ENCODE measurements around the gene KIAA1671.

Gene KIAA1671

GRCh38 chr22:25114369-25115362 is 162.2 kb downstream of the KIAA1671 start:
- H3K4me3 ChIP-seq (replicated peaks; ENCODE audit: low read depth, low read length), result no peak overlapping the region
- TF ChIP-seq, protein P1, sequence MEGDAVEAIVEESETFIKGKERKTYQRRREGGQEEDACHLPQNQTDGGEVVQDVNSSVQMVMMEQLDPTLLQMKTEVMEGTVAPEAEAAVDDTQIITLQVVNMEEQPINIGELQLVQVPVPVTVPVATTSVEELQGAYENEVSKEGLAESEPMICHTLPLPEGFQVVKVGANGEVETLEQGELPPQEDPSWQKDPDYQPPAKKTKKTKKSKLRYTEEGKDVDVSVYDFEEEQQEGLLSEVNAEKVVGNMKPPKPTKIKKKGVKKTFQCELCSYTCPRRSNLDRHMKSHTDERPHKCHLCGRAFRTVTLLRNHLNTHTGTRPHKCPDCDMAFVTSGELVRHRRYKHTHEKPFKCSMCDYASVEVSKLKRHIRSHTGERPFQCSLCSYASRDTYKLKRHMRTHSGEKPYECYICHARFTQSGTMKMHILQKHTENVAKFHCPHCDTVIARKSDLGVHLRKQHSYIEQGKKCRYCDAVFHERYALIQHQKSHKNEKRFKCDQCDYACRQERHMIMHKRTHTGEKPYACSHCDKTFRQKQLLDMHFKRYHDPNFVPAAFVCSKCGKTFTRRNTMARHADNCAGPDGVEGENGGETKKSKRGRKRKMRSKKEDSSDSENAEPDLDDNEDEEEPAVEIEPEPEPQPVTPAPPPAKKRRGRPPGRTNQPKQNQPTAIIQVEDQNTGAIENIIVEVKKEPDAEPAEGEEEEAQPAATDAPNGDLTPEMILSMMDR (IDR thresholded peaks at IDR 0.05; ENCODE audit: low read length, missing control alignments), result no peak
- no peak for DNase-seq (ENCODE audit: low read depth)

- TF ChIP-seq, protein P1 (IDR thresholded peaks at IDR 0.05; ENCODE audit: low read length, missing control alignments), result no peak
- no peak for DNase-seq (ENCODE audit: low read depth)
- H3K4me3 ChIP-seq (replicated peaks; ENCODE audit: low read depth, low read length), result no peak overlapping the region
Observed at GRCh38 chr22:25119609-25120008, 167.1 kb downstream of the KIAA1671 start.

GRCh38 chr22:25120093-25120561 is 167.6 kb downstream of the KIAA1671 start:
- TF ChIP-seq, protein P1 (IDR thresholded peaks at IDR 0.05; ENCODE audit: low read length, missing control alignments), result no peak
- H3K4me3 ChIP-seq (replicated peaks; ENCODE audit: low read depth, low read length), result no peak overlapping the region
- DNase-seq (ENCODE audit: low read depth), result peak; percentile 19

GRCh38 chr22:25120761-25121212 is 168.3 kb downstream of the KIAA1671 start:
- no peak for DNase-seq (ENCODE audit: low read depth)
- no peak overlapping the region for H3K4me3 ChIP-seq (replicated peaks; ENCODE audit: low read depth, low read length)
- TF ChIP-seq, protein P1 (IDR thresholded peaks at IDR 0.05; ENCODE audit: low read length, missing control alignments), result no peak

DNA sequence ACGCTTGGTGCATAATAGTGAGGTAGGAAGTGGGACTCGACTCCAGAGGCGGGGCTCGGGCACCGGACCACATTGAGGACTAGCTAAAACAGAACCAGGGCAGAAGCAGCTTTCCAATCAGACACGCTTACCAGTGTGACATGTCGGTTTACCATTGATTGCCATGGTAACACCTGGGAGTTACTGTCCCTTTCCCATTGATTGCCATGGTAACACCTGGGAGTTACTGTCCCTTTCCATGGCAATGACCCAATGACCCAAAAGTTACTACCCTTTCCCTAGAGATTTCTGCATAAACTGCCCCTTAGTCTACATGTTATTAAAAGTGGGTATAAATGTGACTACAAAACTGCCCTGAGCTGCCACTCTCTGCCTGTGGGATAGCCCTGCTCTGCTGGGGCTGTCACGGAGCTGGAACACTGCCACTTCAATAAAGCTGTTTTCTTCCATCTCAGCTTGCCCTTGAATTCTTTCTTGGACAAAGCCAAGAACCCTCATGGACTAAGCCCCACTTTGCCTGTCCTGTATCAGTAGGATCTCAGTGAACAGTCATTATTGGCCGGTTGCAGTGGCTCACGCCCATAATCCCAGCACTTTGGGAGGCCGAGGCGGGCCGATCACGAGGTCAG is 169.7 kb downstream of the KIAA1671 start:
- DNase-seq (ENCODE audit: low read depth), result no peak
- TF ChIP-seq, protein P1 (IDR thresholded peaks at IDR 0.05; ENCODE audit: low read length, missing control alignments), result no peak
- H3K4me3 ChIP-seq (replicated peaks; ENCODE audit: low read depth, low read length), result no peak overlapping the region

DNA sequence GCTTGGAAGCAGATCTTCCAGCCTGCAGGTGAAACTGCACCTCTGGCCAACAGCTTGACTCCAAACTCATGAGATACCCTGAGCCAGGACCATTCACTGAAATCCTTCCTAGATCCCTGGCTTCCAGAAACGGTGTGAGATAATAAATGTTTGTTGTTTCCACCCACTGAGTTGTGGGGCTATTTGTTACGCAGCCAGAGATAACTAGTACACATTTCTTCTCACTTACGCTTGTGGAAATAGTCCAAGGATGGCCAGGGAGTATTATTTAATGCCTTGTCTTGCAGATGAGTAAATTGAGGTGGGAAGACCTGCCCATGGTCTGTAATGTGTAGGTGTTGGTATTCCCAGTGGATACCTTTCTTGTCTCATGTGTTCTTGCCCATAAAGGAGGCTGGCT is 171.2 kb downstream of the KIAA1671 start:
- TF ChIP-seq, protein P1 (IDR thresholded peaks at IDR 0.05; ENCODE audit: low read length, missing control alignments), result no peak
- DNase-seq (ENCODE audit: low read depth), result no peak
- H3K4me3 ChIP-seq (replicated peaks; ENCODE audit: low read depth, low read length), result no peak overlapping the region
